ENCODE data around the gene ABHD8.

DNA sequence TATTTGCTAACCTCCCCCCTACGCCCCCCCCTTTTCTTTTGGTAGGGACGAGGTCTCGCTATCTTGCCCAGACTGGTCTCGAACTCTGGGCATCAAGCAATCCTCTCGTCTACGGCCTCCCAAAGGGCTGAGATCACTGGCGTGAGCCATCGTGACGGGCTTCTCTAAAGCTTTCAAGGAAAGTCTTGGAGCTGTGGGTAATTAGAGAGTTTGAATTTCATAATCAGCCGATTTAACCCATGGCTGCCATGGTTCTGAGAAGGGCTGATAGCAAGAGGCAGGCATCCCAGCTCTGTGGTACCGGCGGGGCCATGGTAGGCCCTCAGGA, 679 bp upstream of the ABHD8 start:
- TF ChIP-seq, protein P1, sequence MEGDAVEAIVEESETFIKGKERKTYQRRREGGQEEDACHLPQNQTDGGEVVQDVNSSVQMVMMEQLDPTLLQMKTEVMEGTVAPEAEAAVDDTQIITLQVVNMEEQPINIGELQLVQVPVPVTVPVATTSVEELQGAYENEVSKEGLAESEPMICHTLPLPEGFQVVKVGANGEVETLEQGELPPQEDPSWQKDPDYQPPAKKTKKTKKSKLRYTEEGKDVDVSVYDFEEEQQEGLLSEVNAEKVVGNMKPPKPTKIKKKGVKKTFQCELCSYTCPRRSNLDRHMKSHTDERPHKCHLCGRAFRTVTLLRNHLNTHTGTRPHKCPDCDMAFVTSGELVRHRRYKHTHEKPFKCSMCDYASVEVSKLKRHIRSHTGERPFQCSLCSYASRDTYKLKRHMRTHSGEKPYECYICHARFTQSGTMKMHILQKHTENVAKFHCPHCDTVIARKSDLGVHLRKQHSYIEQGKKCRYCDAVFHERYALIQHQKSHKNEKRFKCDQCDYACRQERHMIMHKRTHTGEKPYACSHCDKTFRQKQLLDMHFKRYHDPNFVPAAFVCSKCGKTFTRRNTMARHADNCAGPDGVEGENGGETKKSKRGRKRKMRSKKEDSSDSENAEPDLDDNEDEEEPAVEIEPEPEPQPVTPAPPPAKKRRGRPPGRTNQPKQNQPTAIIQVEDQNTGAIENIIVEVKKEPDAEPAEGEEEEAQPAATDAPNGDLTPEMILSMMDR (IDR thresholded peaks at IDR 0.05 in 4 of 5, conservative IDR thresholded peaks at IDR 0.05 in 1 of 5), result no peak
- TF ChIP-seq POLR2A (IDR thresholded peaks at IDR 0.05), result no peak
